ENCODE data around the gene SIPA1L2. TPM values are rescaled to one million over a fixed set of nuclear protein-coding genes. Genes with fewer than 3 reads are reported as not detected.

The SIPA1L2 gene
- total RNA-seq, 3 donors from 2014 or later (not counting 1 experiment from before 2014, with no cell fraction given): 1.5 to 2.3 (median 1.6) TPM

GRCh38 chr1:232655028-232655745 is 25.3 kb upstream of the SIPA1L2 start:
- TF ChIP-seq CTCF (IDR thresholded peaks at IDR 0.05): no peak
- peaks cover 2% of the 10 kb centered on the region for H3K27me3 ChIP-seq (ENCODE audit: control insufficient read depth, insufficient read depth, low read length)
- H3K27ac Mint-ChIP-seq: no peak overlapping the region
- no peak for DNase-seq
- H3K27ac ChIP-seq (ENCODE audit: low read length): no peak overlapping the region
- no peak overlapping the region for H3K4me3 Mint-ChIP-seq
- peak in 2 of 3 donors; percentile 35 to 66 for ATAC-seq
- H3K9me3 ChIP-seq (ENCODE audit: control insufficient read depth, insufficient read depth, low read length): no peaks in the 10 kb centered on the region
- H3K36me3 Mint-ChIP-seq: no peaks in the 10 kb centered on the region
- 34% methylated on average over 5 of the region's 5 CpGs for WGBS (ENCODE audit: insufficient coverage)
- H3K27me3 Mint-ChIP-seq (ENCODE audit: low read depth in 2 of 2): peaks cover 11 to 39% of the 10 kb centered on the region in 2 donors
- peaks cover 8 to 14% of the 10 kb centered on the region in 2 donors for H3K4me1 Mint-ChIP-seq
- no peaks in the 10 kb centered on the region for H3K9me3 Mint-ChIP-seq
- intact Hi-C loops (cut with micrococcal nuclease): no loop called here
- no peaks in the 10 kb centered on the region for H3K36me3 ChIP-seq (ENCODE audit: control insufficient read depth, insufficient read depth, low read length)
- H3K4me1 ChIP-seq (ENCODE audit: control insufficient read depth, insufficient read depth, low read length): peaks cover 11% of the 10 kb centered on the region
- H3K4me3 ChIP-seq (ENCODE audit: low read length): no peak overlapping the region

- H3K36me3 Mint-ChIP-seq: no peaks in the 10 kb centered on the region
- Histone ChIP-seq H3K36me3 (ENCODE audit: control insufficient read depth, insufficient read depth, low read length) (no peaks in the 10 kb centered on the region), H3K27ac (ENCODE audit: low read length) (no peak overlapping the region), H3K27me3 (ENCODE audit: control insufficient read depth, insufficient read depth, low read length) (no peaks in the 10 kb centered on the region), H3K4me1 (ENCODE audit: control insufficient read depth, insufficient read depth, low read length) (peaks cover 11% of the 10 kb centered on the region), H3K9me3 (ENCODE audit: control insufficient read depth, insufficient read depth, low read length) (no peaks in the 10 kb centered on the region), H3K4me3 (ENCODE audit: low read length) (no peak overlapping the region)
- H3K27me3 Mint-ChIP-seq (ENCODE audit: low read depth in 2 of 2): peaks cover 11 to 33% of the 10 kb centered on the region in 2 donors
- intact Hi-C loops (cut with micrococcal nuclease): no loop called here
- DNase-seq (no peak), ATAC-seq (no peak)
- no peak overlapping the region for H3K27ac Mint-ChIP-seq
- peaks cover 9 to 17% of the 10 kb centered on the region in 2 donors for H3K4me1 Mint-ChIP-seq
- no peak for TF ChIP-seq CTCF (IDR thresholded peaks at IDR 0.05)
- H3K4me3 Mint-ChIP-seq: no peak overlapping the region
- no peaks in the 10 kb centered on the region for H3K9me3 Mint-ChIP-seq
- WGBS (ENCODE audit: insufficient coverage): 87% methylated on average over 3 of the region's 3 CpGs
Observed at GRCh38 chr1:232653789-232654188, 23.9 kb upstream of the SIPA1L2 start.

GRCh38 chr1:232650845-232651244 is 20.9 kb upstream of the SIPA1L2 start:
- Mint-ChIP-seq H3K27me3 (ENCODE audit: low read depth in 2 of 2) (peaks cover 4 to 11% of the 10 kb centered on the region in 2 donors), H3K9me3 (no peaks in the 10 kb centered on the region), H3K4me1 (peaks cover 19 to 23% of the 10 kb centered on the region in 2 donors), H3K36me3 (no peaks in the 10 kb centered on the region), H3K27ac (no peak overlapping the region), H3K4me3 (no peak overlapping the region)
- Histone ChIP-seq H3K4me1 (ENCODE audit: control insufficient read depth, insufficient read depth, low read length) (peaks cover 15% of the 10 kb centered on the region), H3K4me3 (ENCODE audit: low read length) (no peak overlapping the region), H3K36me3 (ENCODE audit: control insufficient read depth, insufficient read depth, low read length) (no peaks in the 10 kb centered on the region), H3K27ac (ENCODE audit: low read length) (no peak overlapping the region), H3K27me3 (ENCODE audit: control insufficient read depth, insufficient read depth, low read length) (no peaks in the 10 kb centered on the region), H3K9me3 (ENCODE audit: control insufficient read depth, insufficient read depth, low read length) (no peaks in the 10 kb centered on the region)
- WGBS (ENCODE audit: insufficient coverage): 56% methylated on average over 1 of the region's 1 CpG
- ATAC-seq (no peak), DNase-seq (no peak)
- no peak for TF ChIP-seq CTCF (IDR thresholded peaks at IDR 0.05)
- intact Hi-C loops (cut with micrococcal nuclease): no loop called here

- Mint-ChIP-seq H3K4me1 (peaks cover 17 to 19% of the 10 kb centered on the region in 2 donors), H3K27me3 (ENCODE audit: low read depth in 2 of 2) (peaks cover 4 to 11% of the 10 kb centered on the region in 2 donors), H3K9me3 (no peaks in the 10 kb centered on the region), H3K4me3 (no peak overlapping the region), H3K36me3 (no peaks in the 10 kb centered on the region), H3K27ac (no peak overlapping the region)
- Histone ChIP-seq H3K4me3 (ENCODE audit: low read length) (no peak overlapping the region), H3K27ac (ENCODE audit: low read length) (no peak overlapping the region), H3K4me1 (ENCODE audit: control insufficient read depth, insufficient read depth, low read length) (peaks cover 11% of the 10 kb centered on the region), H3K27me3 (ENCODE audit: control insufficient read depth, insufficient read depth, low read length) (no peaks in the 10 kb centered on the region), H3K36me3 (ENCODE audit: control insufficient read depth, insufficient read depth, low read length) (no peaks in the 10 kb centered on the region), H3K9me3 (ENCODE audit: control insufficient read depth, insufficient read depth, low read length) (no peaks in the 10 kb centered on the region)
- ATAC-seq: no peak
- TF ChIP-seq CTCF (IDR thresholded peaks at IDR 0.05): no peak
- 74% methylated on average over 1 of the region's 2 CpGs for WGBS (ENCODE audit: insufficient coverage)
- intact Hi-C loops (cut with micrococcal nuclease): no loop called here
- DNase-seq: no peak
Observed at GRCh38 chr1:232650418-232650817, 20.5 kb upstream of the SIPA1L2 start.
